K562 (cell line): ENCODE data around the gene FOCAD. TPM values are rescaled to one million over a fixed set of nuclear protein-coding genes. Genes with fewer than 3 reads are reported as not detected.

ENCODE experiments used
- ATAC-seq: fragments of 200-7000 bp; cut with Tn5 transposase; 3 replicates; pipeline ENCODE4 v1.9.1; 2020; ENCODE audit warnings: moderate library complexity
- BruUV-seq: library from RNA; stranded (reverse); fragments of 400-500 nt; replicated peaks from 2 replicates; lab custom pipeline; 2021; lab: Mats Ljungman, UMichigan
- CTCF ChIA-PET: fragments of 300-600 bp; formaldehyde crosslinking; extraction: SDS; loops from one replicate; lab custom pipeline; 2021; ENCODE audit warnings: low intra/inter-chr PET ratio; lab: Yijun Ruan, JAX
- POLR2A ChIA-PET: fragments of 300-600, 350-650 bp; sonication (Branson Sonifier 250); formaldehyde crosslinking; extraction: SDS; loops from one replicate; lab custom pipeline; 2021; ENCODE audit warnings: antibody characterized with exemption, inconsistent platforms; lab: Yijun Ruan, JAX
- DNase-seq, 4 experiments: peaks; one replicate each; pipeline versions ENCODE4 v3.0.0 to v3.0.0-alpha.2; 2011 to 2018; ENCODE audit warnings: low spot score in 3 of 4, mixed read lengths in 3 of 4; ENCODE audit errors: extremely low read depth in 1 of 4
- FAIRE-seq: peaks from 2 replicates; lab custom pipeline; 2011; peaks lifted over from hg19 to GRCh38; lab: Jason Lieb, UNC
- H2AFZ ChIP-seq: 2 replicates; pipeline ENCODE4 v1.6.0; 2011; ENCODE audit warnings: low read depth, low read length, control low read depth, inconsistent platforms
- H3K27ac ChIP-seq: fragments of 200-600 bp; 3 replicates; pipeline ENCODE4 v1.8.0; 2011; ENCODE audit warnings: low read depth, mild to moderate bottlenecking, control low read depth, inconsistent platforms, low read length, moderate library complexity, mixed read lengths; ENCODE audit errors: extremely low read depth
- H3K27me3 ChIP-seq, 2 experiments: fragments of 300-600 bp in 1 of 2; 2 replicates in 1 of 2; 3 replicates in 1 of 2; pipeline versions ENCODE4 v1.6.0 to v1.8.0; 2011; ENCODE audit warnings: inconsistent platforms in 2 of 2, low read length in 2 of 2, mild to moderate bottlenecking in 1 of 2, mixed read lengths in 1 of 2, moderate library complexity in 1 of 2; ENCODE audit not compliant: control insufficient read depth in 2 of 2, insufficient read depth in 2 of 2
- H3K36me3 ChIP-seq: fragments of 300-600 bp; 3 replicates; pipeline ENCODE4 v1.8.0; 2011; ENCODE audit warnings: mild to moderate bottlenecking, low read length, inconsistent platforms; ENCODE audit not compliant: control insufficient read depth, insufficient read depth
- H3K4me1 ChIP-seq, 2 experiments: fragments of 200-600 bp in 1 of 2; replicated peaks in 1 of 2; 2 replicates in 1 of 2; 3 replicates in 1 of 2; pipeline versions ENCODE4 v1.5.1 to v1.8.0; 2011; ENCODE audit warnings: inconsistent platforms in 2 of 2, low read length in 2 of 2, mild to moderate bottlenecking in 1 of 2, mixed read lengths in 1 of 2, moderate library complexity in 1 of 2; ENCODE audit not compliant: control insufficient read depth in 2 of 2, insufficient read depth in 2 of 2
- H3K4me2 ChIP-seq: 2 replicates; pipeline ENCODE4 v1.6.1; 2011; ENCODE audit warnings: low read length, control low read depth, inconsistent platforms, mixed read lengths; ENCODE audit not compliant: insufficient read depth
- H3K4me3 ChIP-seq: fragments of 200-600 bp; sonication (generic), shearing (Covaris generic); 2 replicates; pipeline ENCODE4 v1.5.1; 2016; ENCODE audit warnings: control low read depth, inconsistent platforms
- H3K79me2 ChIP-seq: fragments of 200-600 bp; 3 replicates; pipeline ENCODE4 v1.8.0; 2011; ENCODE audit warnings: low read length, inconsistent platforms; ENCODE audit not compliant: control insufficient read depth, insufficient read depth
- H3K9ac ChIP-seq, 2 experiments: 2 replicates each; pipeline versions ENCODE4 v1.6.0 to v1.6.1; 2011; ENCODE audit warnings: low read depth in 2 of 2, low read length in 2 of 2, control low read depth in 1 of 2, inconsistent platforms in 1 of 2, mild to moderate bottlenecking in 1 of 2, mixed read lengths in 1 of 2; ENCODE audit not compliant: insufficient read depth in 1 of 2
- H3K9me1 ChIP-seq: one replicate; pipeline ENCODE4 v1.6.0; 2011; ENCODE audit warnings: inconsistent platforms, mild to moderate bottlenecking, low read length, moderate library complexity; ENCODE audit not compliant: control insufficient read depth, insufficient read depth
- H3K9me3 ChIP-seq: replicated peaks from 2 replicates; pipeline ENCODE4 v1.5.1; 2011; ENCODE audit warnings: low read depth, low read length, inconsistent platforms; ENCODE audit not compliant: control insufficient read depth, insufficient read depth
- H4K20me1 ChIP-seq: replicated peaks from 2 replicates; pipeline ENCODE4 v1.6.1; 2011; ENCODE audit warnings: low read length, inconsistent platforms, mixed read lengths; ENCODE audit not compliant: control insufficient read depth, insufficient read depth
- CHD7 ChIP-seq: fragments of 200-600 bp; sonication (generic); IDR thresholded peaks from one replicate; pipeline ENCODE4 v1.6.1; 2012; ENCODE audit warnings: mild to moderate bottlenecking, low read depth, low read length, inconsistent platforms
- HMGN3 ChIP-seq: IDR thresholded peaks from 2 replicates; pipeline ENCODE4 v1.6.1; 2011; ENCODE audit warnings: borderline replicate concordance, low read depth, mild to moderate bottlenecking, mixed read lengths, low read length; ENCODE audit not compliant: insufficient read length; ENCODE audit errors: extremely low read depth
- WGBS: fragments of 100-300 bp; shearing (Covaris generic); methylation state at CpG from one replicate; pipeline ENCODE4 v1.1.6; 2016; ENCODE audit warnings: low coverage, mixed read lengths; ENCODE audit not compliant: insufficient coverage; ENCODE audit errors: missing lambda C conversion rate; 5-methylcytosine and 5-hydroxymethylcytosine counted together
- in situ Hi-C: fragments of 300-500 bp; cut with MboI; formaldehyde crosslinking; loops from 4 replicates; pipeline ENCODE4 v1.15.0; 2018; ENCODE audit warnings: inconsistent platforms, mixed read lengths
- intact Hi-C: fragments of 100-400 bp; cut with micrococcal nuclease; formaldehyde crosslinking; loops from 2 replicates; pipeline ENCODE4 v1.14.2; 2022
- polyA plus RNA-seq, 8 experiments: library from polyadenylated mRNA; depleted of rRNA in 4 of 8; stranded (reverse) in 5 of 8; unstranded in 3 of 8; fragments of >200 nt; fragmentation: Nextera tagmentation in 2 of 8; fragmentation: Illumina TruSeq in 1 of 8; extraction: Ambion mirVana in 2 of 8; extraction: Trizol in 1 of 8; gene quantifications; 2 replicates each; pipeline versions ENCODE4 v1.2.1 to v1.2.3, GENCODE V29; 2011 to 2014; ENCODE audit warnings: inconsistent platforms in 1 of 8, missing spikeins in 1 of 8
- total RNA-seq, 7 experiments: library from RNA; depleted of rRNA in 6 of 7; stranded (reverse); fragments of >200 nt in 6 of 7; fragmentation: Illumina TruSeq in 2 of 7; extraction: Trizol in 2 of 7; gene quantifications; 2 replicates each; pipeline versions ENCODE4 v1.2.1 to v1.2.3, GENCODE V29; 2011 to 2021; ENCODE audit warnings: low replicate concordance in 1 of 7

FOCAD gene
- total and polyA plus RNA-seq, 9 of the 15 experiments (the other 6 are each of a cell fraction or from before 2014, with no cell fraction given), result 0.13 to 2.4 (median 1.6) TPM

GRCh38 chr9:20872340-20872977 is 188.4 kb downstream of the FOCAD start:
- no peak overlapping the region for H3K4me2 ChIP-seq
- FAIRE-seq (no peak), ATAC-seq (no peak), DNase-seq (no peak)
- CTCF ChIA-PET, result no interaction called here
- no peaks in the 10 kb centered on the region for H3K9me1 ChIP-seq
- in situ Hi-C loops, result no loop called here
- no peak overlapping the region for H2AFZ ChIP-seq
- no TSS peak for BruUV-seq
- no peak overlapping the region for H3K9ac ChIP-seq
- H3K27me3 ChIP-seq, result no peaks in the 10 kb centered on the region
- no peak overlapping the region for H3K27ac ChIP-seq
- H3K4me1 ChIP-seq, result no peaks in the 10 kb centered on the region
- H3K4me3 ChIP-seq, result no peak overlapping the region
- POLR2A ChIA-PET, result no interaction called here
- no peaks in the 10 kb centered on the region for H3K9me3 ChIP-seq
- no peaks in the 10 kb centered on the region for H3K79me2 ChIP-seq
- no CpG with 5 or more reads among the region's 1 CpG for WGBS
- intact Hi-C loops, result no loop called here
- no peaks in the 10 kb centered on the region for H3K36me3 ChIP-seq
- H4K20me1 ChIP-seq, result no peaks in the 10 kb centered on the region
- TF ChIP-seq HMGN3 (no peak), CHD7 (no peak)
